ENCODE results near the gene NFATC2. TPM values are rescaled to one million over a fixed set of nuclear protein-coding genes. Genes with fewer than 3 reads are reported as not detected.

The NFATC2 gene
- total RNA-seq, 1 experiment from 2014 or later, result 5.0 TPM

GRCh38 chr20:51487565-51488268 is 54.8 kb downstream of the NFATC2 start:
- Histone ChIP-seq H4K20me1 (ENCODE audit: insufficient read depth) (no peaks in the 10 kb centered on the region), H3K9me3 (ENCODE audit: control insufficient read depth in 1 of 2, insufficient read depth in 1 of 2, low read depth in 1 of 2, low read length in 2 of 2) (no peaks in the 10 kb centered on the region), H3K9me2 (ENCODE audit: insufficient read depth) (no peaks in the 10 kb centered on the region), H3K27me3 (ENCODE audit: insufficient read depth, low read length) (no peaks in the 10 kb centered on the region), H3K9ac (ENCODE audit: low read length) (peak overlapping the region; percentile 66), H3K4me3 (replicated peaks in 1 of 2; ENCODE audit: low read depth in 1 of 2, low read length in 2 of 2) (peak overlapping the region; percentile 35 to 55), H2AFZ (ENCODE audit: low read depth, low read length, poor library complexity, severe bottlenecking) (peak overlapping the region; percentile 34), H3K27ac (ENCODE audit: low read depth, low read length) (peak overlapping the region; percentile 61), H3K4me1 (ENCODE audit: control insufficient read depth in 1 of 2, insufficient read depth in 2 of 2, low read length in 2 of 2) (peaks cover 16 to 36% of the 10 kb centered on the region in 2 experiments), H3K4me2 (ENCODE audit: low read length) (peak overlapping the region; percentile 89), H3K36me3 (ENCODE audit: control insufficient read depth in 1 of 2, insufficient read depth in 2 of 2, low read length in 2 of 2) (no peaks in the 10 kb centered on the region), H3K79me2 (ENCODE audit: insufficient read depth, low read length) (no peaks in the 10 kb centered on the region)
- ChIA-PET RAD21 (ENCODE audit: low non-redundant PET in 1 of 2, low total read pairs in 2 of 2, uncharacterized antibody in 2 of 2, unreplicated experiment in 2 of 2) (no interaction called here), CTCF (interaction anchor here (1.4 kb wide), 1 partner anchor 31 kb away, joined by 3 read pairs; no protein-coding TSS in a partner anchor), POLR2A (interaction anchor here (0.8 to 1.2 kb wide), 2 partner anchors 13 to 758 kb away, joined by 3 to 4 read pairs; no protein-coding TSS in a partner anchor)
- ATAC-seq, result peak; percentile 98
- TF ChIP-seq FOSL1 (IDR thresholded peaks at IDR 0.05; ENCODE audit: low read depth), result peak; percentile 82
- TF ChIP-seq POLR2AphosphoS5 (IDR thresholded peaks at IDR 0.05; ENCODE audit: low read depth, low read length), result peak; percentile 53
- TF ChIP-seq JUND (IDR thresholded peaks at IDR 0.05), result peak; percentile 72
- TF ChIP-seq CTCF (IDR thresholded peaks at IDR 0.05 in 2 of 3, conservative IDR thresholded peaks at IDR 0.05 in 1 of 3; ENCODE audit: borderline replicate concordance in 1 of 3, insufficient read depth in 1 of 3, low read depth in 2 of 3, low read length in 2 of 3), result no peak
- TF ChIP-seq RAD21 (IDR thresholded peaks at IDR 0.05; ENCODE audit: low read depth), result peak; percentile 27; the same call in 1 of the 2 replicates
- no peak for TF ChIP-seq ATF3 (IDR thresholded peaks at IDR 0.05)
- TF ChIP-seq ZFX (IDR thresholded peaks at IDR 0.05), result no peak
- no peak for TF ChIP-seq ZBTB33 (IDR thresholded peaks at IDR 0.05; ENCODE audit: extremely low read depth, insufficient replicate concordance, low read length)
- TF ChIP-seq CBX3 (IDR thresholded peaks at IDR 0.05; ENCODE audit: low read depth), result peak; percentile 80
- peak; percentile 75 for TF ChIP-seq SP1 (IDR thresholded peaks at IDR 0.05; ENCODE audit: low read depth)
- peak; percentile 93 for TF ChIP-seq EGR1 (IDR thresholded peaks at IDR 0.05; ENCODE audit: low read depth)
- peak; percentile 56; the same call in 1 of the 2 replicates for TF ChIP-seq CEBPB (IDR thresholded peaks at IDR 0.05; ENCODE audit: low read depth)
- intact Hi-C loops (cut with micrococcal nuclease), result no loop called here
- DNase-seq (ENCODE audit: low read depth, low spot score), result peak; percentile 89
- BruUV-seq (replicated peaks), result no TSS peak

Data from HCT116 (cell line).